Brain microvascular endothelial cell (primary cell): Measurements from ENCODE around the gene FSTL5.

Experiments
- DNase-seq: peaks from one replicate; pipeline ENCODE4 v3.0.0-alpha.2; 2020
- H3K27ac ChIP-seq: fragments of 250-450 bp; sonication (Bioruptor Pico); 2 replicates; pipeline ENCODE4 v1.5.1; 2020; ENCODE audit warnings: mild to moderate bottlenecking, moderate library complexity
- H3K27me3 ChIP-seq: fragments of 250-450 bp; sonication (Bioruptor Pico); replicated peaks from 2 replicates; pipeline ENCODE4 v1.5.1; 2020; ENCODE audit warnings: mild to moderate bottlenecking
- H3K36me3 ChIP-seq: fragments of 250-450 bp; sonication (Bioruptor Pico); replicated peaks from 2 replicates; pipeline ENCODE4 v1.5.1; 2020; ENCODE audit warnings: mild to moderate bottlenecking
- H3K4me3 ChIP-seq: 2 replicates; pipeline ENCODE4 v1.5.1; 2011; ENCODE audit warnings: low read depth, mild to moderate bottlenecking, control low read depth, low read length, moderate library complexity
- in situ Hi-C: cut with HindIII; loops from 2 replicates; pipeline ENCODE4 v1.10.0; 2017; ENCODE audit warnings: low sequenced_read_pairs, low pct_ligation_motif_present
- TF ChIP-seq, protein P1 (sequence below): IDR thresholded peaks from 2 replicates; pipeline ENCODE4 v1.5.1; 2011; ENCODE audit warnings: low read depth, mild to moderate bottlenecking, moderate library complexity, low read length, control low read depth, inconsistent platforms; ENCODE audit errors: missing control alignments

The FSTL5 gene

GRCh38 chr4:162038112-162038511 lies 125.7 kb downstream of the FSTL5 start:
- in situ Hi-C loops: no loop called here
- H3K4me3 ChIP-seq: no peak overlapping the region
- H3K36me3 ChIP-seq: no peaks in the 10 kb centered on the region
- H3K27me3 ChIP-seq: no peaks in the 10 kb centered on the region
- H3K27ac ChIP-seq: no peak overlapping the region
- DNase-seq: no peak
- TF ChIP-seq, protein P1, sequence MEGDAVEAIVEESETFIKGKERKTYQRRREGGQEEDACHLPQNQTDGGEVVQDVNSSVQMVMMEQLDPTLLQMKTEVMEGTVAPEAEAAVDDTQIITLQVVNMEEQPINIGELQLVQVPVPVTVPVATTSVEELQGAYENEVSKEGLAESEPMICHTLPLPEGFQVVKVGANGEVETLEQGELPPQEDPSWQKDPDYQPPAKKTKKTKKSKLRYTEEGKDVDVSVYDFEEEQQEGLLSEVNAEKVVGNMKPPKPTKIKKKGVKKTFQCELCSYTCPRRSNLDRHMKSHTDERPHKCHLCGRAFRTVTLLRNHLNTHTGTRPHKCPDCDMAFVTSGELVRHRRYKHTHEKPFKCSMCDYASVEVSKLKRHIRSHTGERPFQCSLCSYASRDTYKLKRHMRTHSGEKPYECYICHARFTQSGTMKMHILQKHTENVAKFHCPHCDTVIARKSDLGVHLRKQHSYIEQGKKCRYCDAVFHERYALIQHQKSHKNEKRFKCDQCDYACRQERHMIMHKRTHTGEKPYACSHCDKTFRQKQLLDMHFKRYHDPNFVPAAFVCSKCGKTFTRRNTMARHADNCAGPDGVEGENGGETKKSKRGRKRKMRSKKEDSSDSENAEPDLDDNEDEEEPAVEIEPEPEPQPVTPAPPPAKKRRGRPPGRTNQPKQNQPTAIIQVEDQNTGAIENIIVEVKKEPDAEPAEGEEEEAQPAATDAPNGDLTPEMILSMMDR: no peak

GRCh38 chr4:162017863-162018262 lies 145.9 kb downstream of the FSTL5 start:
- DNase-seq: no peak
- Histone ChIP-seq H3K27me3 (no peaks in the 10 kb centered on the region), H3K27ac (no peak overlapping the region), H3K4me3 (no peak overlapping the region), H3K36me3 (no peaks in the 10 kb centered on the region)
- in situ Hi-C loops: no loop called here
- TF ChIP-seq, protein P1: no peak

GRCh38 chr4:162016991-162017390 lies 146.8 kb downstream of the FSTL5 start:
- Histone ChIP-seq H3K4me3 (no peak overlapping the region), H3K36me3 (no peaks in the 10 kb centered on the region), H3K27me3 (no peaks in the 10 kb centered on the region), H3K27ac (no peak overlapping the region)
- DNase-seq: no peak
- TF ChIP-seq, protein P1: no peak
- in situ Hi-C loops: no loop called here

GRCh38 chr4:162016219-162016618 lies 147.6 kb downstream of the FSTL5 start:
- in situ Hi-C loops: no loop called here
- Histone ChIP-seq H3K4me3 (no peak overlapping the region), H3K27me3 (no peaks in the 10 kb centered on the region), H3K27ac (no peak overlapping the region), H3K36me3 (no peaks in the 10 kb centered on the region)
- DNase-seq: no peak
- TF ChIP-seq, protein P1: no peak

GRCh38 chr4:162015090-162015489 lies 148.7 kb downstream of the FSTL5 start:
- H3K27me3 ChIP-seq: no peaks in the 10 kb centered on the region
- in situ Hi-C loops: no loop called here
- H3K27ac ChIP-seq: no peak overlapping the region
- no peak overlapping the region for H3K4me3 ChIP-seq
- TF ChIP-seq, protein P1: no peak
- peak; percentile 5 for DNase-seq
- H3K36me3 ChIP-seq: no peaks in the 10 kb centered on the region

DNA sequence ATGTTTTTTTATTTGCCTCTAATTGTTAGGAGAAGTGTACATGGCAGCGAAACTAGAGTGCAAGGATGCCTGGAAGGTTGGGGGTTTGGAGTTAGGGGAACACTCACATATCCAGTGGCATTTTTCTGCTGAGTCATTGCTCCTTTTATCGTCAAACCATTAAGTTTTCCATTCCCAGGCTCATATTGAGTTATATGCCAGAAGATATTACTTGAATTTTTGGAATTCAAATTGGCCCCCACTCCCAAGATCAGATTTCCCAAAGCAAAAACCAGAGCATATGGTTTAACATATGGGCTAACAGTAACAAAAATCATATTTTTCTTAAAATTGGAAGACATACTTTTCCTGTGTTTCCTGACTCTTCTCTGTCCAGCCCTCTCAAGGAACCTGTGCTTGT lies 152.7 kb downstream of the FSTL5 start:
- no peak for DNase-seq
- in situ Hi-C loops: no loop called here
- TF ChIP-seq, protein P1: no peak

More for the DNA sequence above, 152.7 kb downstream of the FSTL5 start:
- Histone ChIP-seq H3K27ac (no peak overlapping the region), H3K4me3 (no peak overlapping the region), H3K36me3 (no peaks in the 10 kb centered on the region), H3K27me3 (no peaks in the 10 kb centered on the region)
